CD4-positive, alpha-beta T cell (primary cell): Measurements from ENCODE around the gene MED13. TPM values are rescaled to one million over a fixed set of nuclear protein-coding genes. Genes with fewer than 3 reads are reported as not detected.

ENCODE experiments used
- ATAC-seq: fragments of 200-7000 bp; cut with Tn5 transposase; one replicate; pipeline ENCODE4 v1.10.0; 2022; ENCODE audit warnings: mild to moderate bottlenecking; ENCODE audit not compliant: poor library complexity
- CTCF ChIA-PET: fragments of 350-600 bp; sonication (Branson Sonifier 250); formaldehyde crosslinking; loops from one replicate; lab custom pipeline; 2021; ENCODE audit warnings: antibody characterized with exemption, inconsistent platforms; lab: Charles Lee
- POLR2A ChIA-PET: fragments of 350-600 bp; sonication (Branson Sonifier 250); formaldehyde crosslinking; loops from one replicate; lab custom pipeline; 2021; ENCODE audit warnings: antibody characterized with exemption, inconsistent platforms; lab: Charles Lee
- DNase-seq, 14 experiments: peaks; one replicate each; pipeline ENCODE4 v3.0.0-alpha.2; 2013 to 2020; ENCODE audit warnings: mixed read lengths in 2 of 14
- H3K27ac ChIP-seq, 2 donors: one replicate each; pipeline versions ENCODE4 v1.5.1 to v1.7.0; 2013; ENCODE audit warnings: low read length in 2 of 2, low read depth in 1 of 2, mild to moderate bottlenecking in 1 of 2
- H3K27me3 ChIP-seq, 2 experiments: 1 replicate in 1 of 2; 2 replicates in 1 of 2; pipeline versions ENCODE4 v1.6.1 to v1.7.0; 2013; ENCODE audit warnings: low read length in 2 of 2, control low read depth in 1 of 2, mild to moderate bottlenecking in 1 of 2, moderate library complexity in 1 of 2; ENCODE audit not compliant: insufficient read depth in 2 of 2, control insufficient read depth in 1 of 2
- H3K36me3 ChIP-seq: one replicate; pipeline ENCODE4 v1.6.1; 2013; ENCODE audit warnings: low read length, control low read depth; ENCODE audit not compliant: insufficient read depth
- H3K4me1 ChIP-seq: one replicate; pipeline ENCODE4 v1.6.1; 2013; ENCODE audit warnings: low read length, control low read depth; ENCODE audit not compliant: insufficient read depth
- H3K4me3 ChIP-seq: one replicate; pipeline ENCODE4 v1.5.1; 2013; ENCODE audit warnings: mild to moderate bottlenecking, low read length, moderate library complexity
- H3K9me3 ChIP-seq, 2 experiments: 1 replicate in 1 of 2; 2 replicates in 1 of 2; pipeline versions ENCODE4 v1.6.1 to v1.7.0; 2013; ENCODE audit warnings: low read length in 2 of 2, mild to moderate bottlenecking in 2 of 2, control low read depth in 1 of 2, moderate library complexity in 1 of 2; ENCODE audit not compliant: control insufficient read depth in 1 of 2, insufficient read depth in 1 of 2
- H3K27ac Mint-ChIP-seq: one replicate; pipeline ENCODE4 v1.8.0; 2020; ENCODE audit warnings: mixed read lengths
- H3K27me3 Mint-ChIP-seq: one replicate; pipeline ENCODE4 v1.8.0; 2021; ENCODE audit warnings: mixed read lengths
- H3K36me3 Mint-ChIP-seq: one replicate; pipeline ENCODE4 v1.8.0; 2021; ENCODE audit warnings: low read depth, mixed read lengths
- H3K4me1 Mint-ChIP-seq: one replicate; pipeline ENCODE4 v1.8.0; 2021; ENCODE audit warnings: low read depth, mixed read lengths
- H3K4me3 Mint-ChIP-seq: one replicate; pipeline ENCODE4 v1.8.0; 2020; ENCODE audit warnings: mild to moderate bottlenecking, mixed read lengths
- H3K9me3 Mint-ChIP-seq: one replicate; pipeline ENCODE4 v1.8.0; 2020; ENCODE audit warnings: mixed read lengths
- CTCF ChIP-seq: fragments of 200-600 bp; IDR thresholded peaks from one replicate; pipeline ENCODE4 v1.8.0; 2022; ENCODE audit warnings: antibody characterized with exemption, mild to moderate bottlenecking
- intact Hi-C, 2 experiments: fragments of 100-400 bp; cut with DNase I in 1 of 2; cut with micrococcal nuclease in 1 of 2; formaldehyde crosslinking; loops; one replicate each; pipeline versions ENCODE4 v1.15.1 to v1.9.0; 2023 to 2025; cut with DNase I, micrococcal nuclease
- total RNA-seq, 174 experiments: library from RNA in 2 of 174; stranded (reverse) in 2 of 174; gene quantifications; one replicate each; pipeline ENCODE4 v1.2.3 and lab custom pipeline; 2021 to 2026

Gene MED13
- total RNA-seq, 2 experiments from 2014 or later = 75.7 to 85.8 TPM

DNA sequence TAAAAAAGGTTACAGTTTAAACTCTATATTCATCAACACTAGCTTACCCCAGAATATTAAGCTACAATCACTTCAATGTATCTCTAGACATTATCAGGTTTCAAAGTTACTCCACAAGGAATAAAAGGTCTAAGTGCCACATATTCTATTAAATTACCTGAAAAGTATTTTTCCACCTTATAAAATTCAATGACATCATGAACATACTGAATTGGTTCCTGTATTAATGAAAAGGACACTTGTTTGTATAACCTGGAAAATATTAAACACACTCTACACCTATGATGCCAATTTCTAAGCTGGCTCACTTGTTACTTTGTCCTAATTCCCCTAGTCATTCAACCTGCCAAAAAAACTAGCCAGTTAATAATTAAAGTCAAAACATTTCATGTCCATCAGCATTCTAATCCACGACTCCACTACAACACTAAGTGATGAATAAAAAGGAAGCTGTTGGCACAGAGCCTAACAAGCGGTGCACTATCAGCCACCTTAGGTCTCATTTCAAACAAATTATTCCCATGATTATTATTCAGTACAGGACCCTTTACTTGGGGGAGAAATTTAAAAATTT is 12.2 kb downstream of the MED13 start:
- Histone ChIP-seq H3K4me1 (peaks cover 10% of the 10 kb centered on the region), H3K4me3 (no peak overlapping the region), H3K27ac (no peak overlapping the region), H3K36me3 (peaks cover 55% of the 10 kb centered on the region), H3K9me3 (no peaks in the 10 kb centered on the region), H3K27me3 (no peaks in the 10 kb centered on the region)
- H3K9me3 Mint-ChIP-seq = no peaks in the 10 kb centered on the region
- POLR2A ChIA-PET = interaction anchor here (0.5 to 2.5 kb wide), 5 partner anchors 9 to 123 kb away, joined by 3 to 5 read pairs (median 5); partner anchors contain the start of gene MED13
- DNase-seq (no peak), ATAC-seq (no peak)
- H3K4me3 Mint-ChIP-seq = no peak overlapping the region
- H3K36me3 Mint-ChIP-seq = peaks cover 81% of the 10 kb centered on the region
- no peak for TF ChIP-seq CTCF
- CTCF ChIA-PET = interaction anchor here (0.6 to 2.8 kb wide), 3 partner anchors 12 to 37 kb away, joined by 3 to 11 read pairs (median 3); no protein-coding TSS in a partner anchor
- peaks cover 73% of the 10 kb centered on the region for H3K4me1 Mint-ChIP-seq
- intact Hi-C loops = no loop called here
- H3K27ac Mint-ChIP-seq = peak overlapping the region; percentile 51
- no peaks in the 10 kb centered on the region for H3K27me3 Mint-ChIP-seq

DNA sequence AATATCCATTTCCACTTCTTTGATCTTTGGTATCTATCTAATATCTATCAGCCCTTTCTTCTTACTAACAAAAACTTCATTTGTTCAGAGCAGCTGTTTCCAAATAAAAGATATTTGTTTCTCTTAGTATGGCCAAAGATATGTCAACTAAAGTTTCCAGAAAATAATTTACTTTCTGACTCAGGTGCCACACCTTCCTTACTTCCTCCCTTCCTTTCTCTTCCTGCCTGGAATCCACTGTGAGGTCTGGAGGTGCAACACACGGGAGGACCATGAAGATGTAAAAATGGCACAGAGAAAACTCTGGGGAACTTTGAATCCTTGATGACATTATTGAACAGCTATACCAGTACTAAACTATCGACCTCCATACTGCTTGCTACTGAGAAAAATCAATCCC is 14.0 kb downstream of the MED13 start:
- Mint-ChIP-seq H3K4me3 (no peak overlapping the region), H3K4me1 (peaks cover 63% of the 10 kb centered on the region), H3K27ac (no peak overlapping the region), H3K27me3 (no peaks in the 10 kb centered on the region), H3K36me3 (peaks cover 74% of the 10 kb centered on the region), H3K9me3 (no peaks in the 10 kb centered on the region)
- Histone ChIP-seq H3K27me3 (no peaks in the 10 kb centered on the region), H3K4me3 (no peak overlapping the region), H3K27ac (no peak overlapping the region), H3K4me1 (peaks cover 11% of the 10 kb centered on the region), H3K9me3 (no peaks in the 10 kb centered on the region), H3K36me3 (peaks cover 66% of the 10 kb centered on the region)
- ChIA-PET CTCF (interaction anchor here (0.9 to 2.8 kb wide), 2 partner anchors 9 to 15 kb away, joined by 3 to 11 read pairs; no protein-coding TSS in a partner anchor), POLR2A (no interaction called here)
- intact Hi-C loops = no loop called here
- ATAC-seq = no peak
- DNase-seq = no peak
- no peak for TF ChIP-seq CTCF

DNA sequence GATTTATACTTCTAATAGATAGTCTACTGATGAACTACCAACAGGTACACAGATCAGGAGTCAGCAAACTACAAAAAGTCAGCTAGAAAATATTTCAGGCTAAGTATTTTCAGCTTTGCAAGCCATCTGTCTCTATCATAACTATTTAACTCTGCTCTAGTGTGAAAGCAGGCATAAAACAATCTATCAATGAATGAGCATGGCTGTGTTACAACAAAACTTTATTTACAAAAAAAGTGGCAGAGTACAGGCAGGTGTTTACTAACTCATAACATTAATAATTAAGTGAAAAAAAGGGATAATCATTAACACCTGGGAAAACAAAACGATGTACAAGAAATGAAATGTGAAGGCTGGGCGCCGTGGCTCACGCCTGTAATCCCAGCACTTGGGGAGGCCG is 15.8 kb downstream of the MED13 start:
- Mint-ChIP-seq H3K4me1 (peaks cover 69% of the 10 kb centered on the region), H3K36me3 (peaks cover 83% of the 10 kb centered on the region), H3K27ac (peak overlapping the region; percentile 2), H3K9me3 (no peaks in the 10 kb centered on the region), H3K4me3 (no peak overlapping the region), H3K27me3 (no peaks in the 10 kb centered on the region)
- Histone ChIP-seq H3K36me3 (peaks cover 69% of the 10 kb centered on the region), H3K9me3 (no peaks in the 10 kb centered on the region), H3K27me3 (no peaks in the 10 kb centered on the region), H3K27ac (no peak overlapping the region), H3K4me3 (no peak overlapping the region), H3K4me1 (peaks cover 7% of the 10 kb centered on the region)
- ChIA-PET POLR2A (no interaction called here), CTCF (interaction anchor here (1.1 kb wide), 1 partner anchor 17 kb away, joined by 3 read pairs; no protein-coding TSS in a partner anchor)
- ATAC-seq (no peak), DNase-seq (no peak)
- no peak for TF ChIP-seq CTCF
- intact Hi-C loops = no loop called here
